ENCODE results near the gene PLSCR1. TPM values are rescaled to one million over a fixed set of nuclear protein-coding genes. Genes with fewer than 3 reads are reported as not detected.
"Not testable (repeated sequence)": the region's sequence is repeated elsewhere in the genome, so short reads cannot be mapped to it uniquely, and the experiment has no call there.

PLSCR1 gene
- polyA plus RNA-seq, 1 donor, result 23.7 TPM

DNA sequence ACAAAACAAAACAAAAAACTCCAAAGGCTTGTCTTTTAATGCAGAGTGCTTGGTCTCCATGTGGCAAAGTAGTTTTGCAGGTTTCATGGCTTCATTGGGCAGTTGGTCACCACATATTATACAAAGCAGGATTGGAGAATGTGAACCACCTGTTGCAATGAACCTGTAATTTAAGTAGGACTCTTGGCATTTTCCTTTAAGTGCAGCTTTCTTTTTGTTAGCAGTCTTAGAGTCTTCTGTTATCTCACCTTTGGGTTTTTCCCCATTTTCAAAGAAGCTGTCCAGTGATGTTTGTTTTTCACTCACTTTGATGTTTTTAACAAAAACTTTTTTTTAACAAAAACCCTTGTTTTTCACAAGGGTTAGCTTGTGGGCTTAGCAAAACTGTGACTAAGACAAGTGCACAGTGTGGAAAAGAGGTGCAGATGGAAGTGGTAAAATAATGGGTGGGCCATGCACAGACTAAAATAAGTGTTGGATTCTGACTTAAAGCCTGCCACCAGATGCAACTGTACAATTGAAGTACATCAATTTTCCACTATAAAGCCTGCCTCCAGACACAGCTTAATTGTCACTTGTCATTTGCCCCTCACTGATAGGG lies 2.9 kb upstream of the PLSCR1 start:
- DNase-seq, result no peak

GRCh38 chr3:146546366-146546965 lies 2.1 kb upstream of the PLSCR1 start:
- no peak for DNase-seq

GRCh38 chr3:146544929-146545528 lies 622 bp upstream of the PLSCR1 start:
- DNase-seq, result no peak

- peak; percentile 45 for DNase-seq
These were observed 876 bp downstream of the PLSCR1 start for GRCh38 chr3:146543461-146544001.

DNA sequence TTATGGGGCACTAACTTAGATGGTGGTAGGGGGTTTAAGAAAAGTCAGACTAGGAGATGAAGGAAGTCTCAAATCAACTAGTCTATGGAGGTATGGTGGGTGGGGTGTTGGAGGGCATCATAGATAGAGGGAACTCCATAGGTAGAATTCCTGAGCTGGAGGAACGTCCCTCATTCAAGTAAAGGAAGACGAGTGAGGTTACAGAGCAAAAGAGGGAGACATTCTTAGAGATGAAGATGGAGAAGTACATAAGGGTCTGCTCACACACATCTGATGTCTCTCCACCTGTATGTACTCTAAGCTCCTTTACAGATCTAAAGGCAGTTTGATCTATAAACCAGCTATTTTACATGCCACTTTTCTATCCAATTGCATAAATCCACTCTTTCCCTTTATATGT lies 1.4 kb downstream of the PLSCR1 start:
- peak; percentile 8 for DNase-seq

- no peak for DNase-seq
These were observed 2.2 kb downstream of the PLSCR1 start for GRCh38 chr3:146542179-146542578.

GRCh38 chr3:146540978-146541377 lies 3.4 kb downstream of the PLSCR1 start:
- no peak for DNase-seq

GRCh38 chr3:146540236-146540635 lies 4.2 kb downstream of the PLSCR1 start:
- no peak for DNase-seq

- DNase-seq, result no peak
These were observed 5.1 kb downstream of the PLSCR1 start for GRCh38 chr3:146539315-146539714.

GRCh38 chr3:146537603-146538002 lies 6.8 kb downstream of the PLSCR1 start:
- DNase-seq, result no peak

GRCh38 chr3:146536681-146537080 lies 7.7 kb downstream of the PLSCR1 start:
- DNase-seq, result no peak

DNA sequence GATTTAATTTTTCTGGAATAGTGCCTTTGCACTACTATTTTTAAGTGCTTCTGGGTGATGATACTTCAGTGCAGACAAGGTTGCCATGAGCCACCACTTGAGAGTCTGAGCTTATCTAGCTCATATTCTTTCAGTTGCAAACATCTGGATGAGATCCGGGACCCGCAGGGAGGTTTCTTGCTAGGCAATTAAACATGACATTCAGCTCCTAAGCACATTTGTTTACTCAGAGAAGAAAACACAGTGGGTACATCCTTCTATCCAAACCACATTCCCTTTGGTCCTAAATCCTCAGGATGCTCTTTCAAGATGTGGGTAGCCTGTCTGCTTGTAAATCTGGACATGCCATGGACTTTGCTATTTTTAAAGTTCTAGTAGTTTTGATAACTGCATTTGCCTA lies 12.0 kb downstream of the PLSCR1 start:
- DNase-seq, result no peak

DNA sequence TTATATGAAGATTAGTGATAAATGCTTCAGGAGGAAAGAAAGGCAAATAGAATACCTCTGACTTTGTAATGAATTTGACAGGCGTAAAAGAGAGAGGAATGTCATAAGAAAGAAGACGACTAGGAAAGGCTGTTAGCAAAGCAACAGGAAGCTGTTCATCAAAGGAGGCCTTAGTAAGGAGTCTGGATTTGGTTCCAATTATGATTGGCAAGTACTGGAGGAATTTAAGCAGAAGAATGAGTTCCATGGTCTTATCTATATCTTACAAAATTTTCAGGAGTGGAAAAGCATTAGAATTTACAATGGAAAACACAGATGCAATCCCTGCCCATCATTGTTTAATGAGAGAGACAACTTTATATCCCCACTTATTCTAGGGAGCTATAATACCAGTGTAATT lies 13.8 kb downstream of the PLSCR1 start:
- no peak for DNase-seq

DNA sequence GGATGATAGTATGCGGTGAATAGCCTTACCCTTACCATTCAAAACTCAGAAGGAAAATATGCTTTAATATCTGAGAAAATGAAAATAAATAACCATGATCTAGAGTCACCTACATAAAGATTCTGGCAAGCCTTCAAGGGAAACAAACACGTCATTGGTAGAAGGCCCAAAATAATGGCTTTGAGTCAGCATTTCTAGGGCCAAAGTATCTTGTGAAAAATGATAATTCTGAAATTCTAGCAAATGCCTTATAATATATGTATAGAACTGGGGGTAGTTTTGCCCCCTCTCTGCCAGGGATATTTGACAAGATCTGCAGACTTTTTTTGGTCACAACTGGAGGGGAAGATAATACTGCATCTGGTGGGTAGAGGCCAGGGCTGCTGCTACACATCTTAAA lies 15.4 kb downstream of the PLSCR1 start:
- DNase-seq, result no peak

DNA sequence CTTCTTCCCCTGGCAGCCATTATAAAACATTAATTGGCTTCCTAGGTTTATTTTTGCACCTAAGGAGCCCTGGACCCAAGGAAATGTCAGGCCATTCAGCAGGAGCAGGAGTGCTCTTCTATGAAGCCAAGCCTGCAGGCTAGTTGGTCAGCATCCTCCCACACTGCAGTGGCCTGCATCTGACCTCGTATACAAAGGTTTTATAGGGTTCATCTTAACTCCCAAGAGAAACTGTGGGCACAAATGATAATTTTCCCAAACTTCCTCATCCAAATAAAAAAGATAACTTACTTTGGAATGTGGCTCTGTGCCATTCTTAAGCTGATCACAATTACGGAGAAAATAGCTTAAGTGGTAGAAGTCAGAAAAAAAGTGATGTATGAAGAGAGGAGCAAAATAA lies 19.4 kb downstream of the PLSCR1 start:
- no peak for DNase-seq

DNA sequence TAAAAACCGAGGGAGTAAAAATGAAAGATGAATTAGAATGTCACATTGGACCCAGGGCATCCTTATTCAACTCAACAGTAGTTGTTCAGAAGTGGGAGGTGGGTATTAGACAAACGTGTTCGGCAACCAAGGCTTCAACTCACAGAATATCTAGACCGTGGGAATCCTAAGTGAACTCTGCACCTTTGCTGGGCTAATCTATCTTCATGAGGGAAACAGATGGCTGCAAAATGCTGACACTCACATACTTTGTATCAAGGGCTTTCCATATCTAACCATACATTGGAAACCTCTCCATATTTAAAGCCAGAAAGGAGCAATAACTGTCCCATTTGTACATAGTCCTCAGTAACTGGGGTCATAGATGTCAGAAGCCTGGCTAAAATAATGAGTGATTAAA lies 20.9 kb downstream of the PLSCR1 start:
- no peak for DNase-seq

DNA sequence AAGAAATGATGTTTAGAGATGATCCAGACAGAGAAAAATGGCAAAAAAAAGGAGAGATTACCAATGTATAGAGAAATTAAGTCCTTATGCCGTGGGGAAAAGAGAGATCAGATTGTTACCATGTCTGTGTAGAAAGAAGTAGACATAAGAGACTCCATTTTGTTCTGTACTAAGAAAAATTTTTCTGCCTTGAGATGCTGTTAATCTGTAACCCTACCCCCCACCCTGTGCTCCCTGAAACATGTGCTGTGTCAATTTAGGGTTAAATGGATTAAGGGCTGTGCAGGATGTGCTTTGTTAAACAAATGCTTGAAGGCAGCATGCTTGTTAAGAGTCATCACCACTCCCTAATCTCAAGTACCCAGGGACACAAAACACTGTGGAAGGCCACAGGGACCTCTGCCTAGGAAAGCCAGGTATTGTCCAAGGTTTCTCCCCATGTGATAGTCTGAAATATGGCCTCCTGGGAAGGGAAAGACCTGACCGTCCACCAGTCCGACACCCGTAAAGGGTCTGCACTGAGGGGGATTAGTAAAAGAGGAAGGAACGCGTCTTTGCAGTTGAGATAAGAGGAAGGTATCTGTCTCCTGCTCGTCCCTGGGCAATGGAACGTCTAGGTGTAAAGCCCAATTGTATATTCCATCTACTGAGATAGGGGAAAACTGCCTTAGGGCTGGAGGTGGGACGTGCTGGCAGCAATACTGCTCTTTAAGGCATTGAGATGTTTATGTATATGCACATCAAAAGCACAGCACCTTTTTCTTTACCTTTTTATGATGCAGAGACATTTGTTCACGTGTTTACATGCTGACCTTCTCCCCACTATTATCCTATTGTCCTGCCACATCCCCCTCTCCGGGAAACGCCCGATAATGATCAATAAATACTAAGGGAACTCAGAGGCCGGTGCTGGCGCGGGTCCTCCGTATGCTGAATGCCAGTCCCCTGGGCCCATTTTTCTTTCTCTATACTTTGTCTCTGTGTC lies 21.9 kb downstream of the PLSCR1 start:
- DNase-seq, result not testable (repeated sequence)

- no peak for DNase-seq
These were observed 23.0 kb downstream of the PLSCR1 start for GRCh38 chr3:146521394-146521793.

GRCh38 chr3:146519810-146520209 lies 24.6 kb downstream of the PLSCR1 start:
- DNase-seq, result no peak

- DNase-seq, result no peak
These were observed 26.5 kb downstream of the PLSCR1 start for GRCh38 chr3:146517684-146518435.

DNA sequence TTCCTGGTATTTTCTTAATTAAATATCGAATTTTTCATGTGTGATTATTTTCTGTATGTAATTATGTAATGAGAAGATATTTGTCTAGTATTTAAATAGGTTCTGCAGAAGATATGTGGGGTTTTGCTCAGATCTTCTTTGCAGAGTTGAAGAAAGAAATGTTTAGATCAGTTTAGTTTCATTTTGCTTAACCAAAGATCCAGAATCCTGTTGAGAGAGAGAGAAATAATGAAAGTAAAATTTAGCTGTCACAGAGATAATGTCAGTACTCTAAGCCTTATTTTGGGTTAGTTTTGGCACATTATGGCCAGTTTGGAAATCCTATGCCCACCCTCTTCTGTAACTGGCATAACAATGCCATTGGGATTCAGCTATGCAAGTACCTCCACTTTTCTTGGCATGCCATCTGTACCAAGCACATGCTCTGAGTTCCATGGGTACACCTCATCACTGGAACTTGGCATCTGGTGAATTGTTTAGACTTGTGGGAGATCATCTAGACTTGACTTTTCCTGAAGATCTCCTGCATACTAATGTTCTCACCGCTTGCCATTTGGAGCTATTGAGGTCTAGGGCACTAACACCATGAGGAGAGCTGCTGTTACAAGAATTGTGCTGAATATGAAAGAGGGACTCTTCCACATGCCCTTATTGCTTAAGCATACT lies 30.9 kb downstream of the PLSCR1 start:
- DNase-seq, result no peak
